DOHH2 (cell line): ENCODE results near the gene NFE2L3.

ENCODE experiments used
- CTCF ChIP-seq: fragments of 200-600 bp; sonication (generic); IDR thresholded peaks from one replicate; pipeline ENCODE4 v1.5.1; 2014; ENCODE audit warnings: antibody characterized with exemption, mild to moderate bottlenecking, low read depth, low read length; ENCODE audit not compliant: poor library complexity, severe bottlenecking
- EZH2phosphoT487 ChIP-seq: fragments of 200-600 bp; sonication (generic); IDR thresholded peaks from 2 replicates; pipeline ENCODE4 v1.6.1; 2017; ENCODE audit warnings: borderline replicate concordance, mild to moderate bottlenecking, antibody characterized with exemption, low read length, moderate library complexity, mixed read lengths

- TF ChIP-seq EZH2phosphoT487 (no peak), CTCF (no peak)
These were observed 15.2 kb upstream of the NFE2L3 start for GRCh38 chr7:26136831-26137230.
